ENCODE results near the gene SLC30A9. TPM values are rescaled to one million over a fixed set of nuclear protein-coding genes. Genes with fewer than 3 reads are reported as not detected.

The SLC30A9 gene
- total RNA-seq, 1 experiment from 2014 or later: 66.9 TPM

- DNase-seq (ENCODE audit: low read depth): no peak
Measured at GRCh38 chr4:42136371-42136770, 146.0 kb downstream of the SLC30A9 start.

Other genes with a start within 250 kb of the SLC30A9 start
- gene PHOX2B, start 241.8 kb upstream of the SLC30A9 start, total RNA-seq (2014; rRNA removed; shearing (Covaris generic)): not detected in 2 replicates
- 99.4 and 112 TPM in 2 replicates for gene TMEM33, start 55.1 kb upstream of the SLC30A9 start, total RNA-seq (2014; rRNA removed; shearing (Covaris generic))
- gene DCAF4L1, start 8.8 kb upstream of the SLC30A9 start, total RNA-seq (2014; rRNA removed; shearing (Covaris generic)): not detected in 2 replicates
- 0.12 and 0.17 TPM in 2 replicates for gene BEND4, start 162.1 kb downstream of the SLC30A9 start, total RNA-seq (2014; rRNA removed; shearing (Covaris generic))